ENCODE results near the gene UPF2. TPM values are rescaled to one million over a fixed set of nuclear protein-coding genes. Genes with fewer than 3 reads are reported as not detected.

Gene UPF2
- total and polyA plus RNA-seq, 2 of the 13 experiments (the other 11 are each of a cell fraction or from before 2014, with no cell fraction given): 6.2 to 14.5 TPM

- TF ChIP-seq, protein P1, sequence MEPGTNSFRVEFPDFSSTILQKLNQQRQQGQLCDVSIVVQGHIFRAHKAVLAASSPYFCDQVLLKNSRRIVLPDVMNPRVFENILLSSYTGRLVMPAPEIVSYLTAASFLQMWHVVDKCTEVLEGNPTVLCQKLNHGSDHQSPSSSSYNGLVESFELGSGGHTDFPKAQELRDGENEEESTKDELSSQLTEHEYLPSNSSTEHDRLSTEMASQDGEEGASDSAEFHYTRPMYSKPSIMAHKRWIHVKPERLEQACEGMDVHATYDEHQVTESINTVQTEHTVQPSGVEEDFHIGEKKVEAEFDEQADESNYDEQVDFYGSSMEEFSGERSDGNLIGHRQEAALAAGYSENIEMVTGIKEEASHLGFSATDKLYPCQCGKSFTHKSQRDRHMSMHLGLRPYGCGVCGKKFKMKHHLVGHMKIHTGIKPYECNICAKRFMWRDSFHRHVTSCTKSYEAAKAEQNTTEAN (CRISPR knock-in tag; conservative IDR thresholded peaks at IDR 0.05): no peak
- TF ChIP-seq HMGXB4 (CRISPR knock-in tag; IDR thresholded peaks at IDR 0.05; ENCODE audit: borderline replicate concordance in 1 of 2, low read depth in 1 of 2): peak in 1 of 2 experiments; percentile 75; a peak in 2 of 4 replicates
- TF ChIP-seq EZH2 (conservative IDR thresholded peaks at IDR 0.05; ENCODE audit: low read depth, low read length): no peak
- TF ChIP-seq CEBPG (CRISPR knock-in tag; IDR thresholded peaks at IDR 0.05): no peak; the same call in 1 of the 2 replicates
- TF ChIP-seq, protein P2, sequence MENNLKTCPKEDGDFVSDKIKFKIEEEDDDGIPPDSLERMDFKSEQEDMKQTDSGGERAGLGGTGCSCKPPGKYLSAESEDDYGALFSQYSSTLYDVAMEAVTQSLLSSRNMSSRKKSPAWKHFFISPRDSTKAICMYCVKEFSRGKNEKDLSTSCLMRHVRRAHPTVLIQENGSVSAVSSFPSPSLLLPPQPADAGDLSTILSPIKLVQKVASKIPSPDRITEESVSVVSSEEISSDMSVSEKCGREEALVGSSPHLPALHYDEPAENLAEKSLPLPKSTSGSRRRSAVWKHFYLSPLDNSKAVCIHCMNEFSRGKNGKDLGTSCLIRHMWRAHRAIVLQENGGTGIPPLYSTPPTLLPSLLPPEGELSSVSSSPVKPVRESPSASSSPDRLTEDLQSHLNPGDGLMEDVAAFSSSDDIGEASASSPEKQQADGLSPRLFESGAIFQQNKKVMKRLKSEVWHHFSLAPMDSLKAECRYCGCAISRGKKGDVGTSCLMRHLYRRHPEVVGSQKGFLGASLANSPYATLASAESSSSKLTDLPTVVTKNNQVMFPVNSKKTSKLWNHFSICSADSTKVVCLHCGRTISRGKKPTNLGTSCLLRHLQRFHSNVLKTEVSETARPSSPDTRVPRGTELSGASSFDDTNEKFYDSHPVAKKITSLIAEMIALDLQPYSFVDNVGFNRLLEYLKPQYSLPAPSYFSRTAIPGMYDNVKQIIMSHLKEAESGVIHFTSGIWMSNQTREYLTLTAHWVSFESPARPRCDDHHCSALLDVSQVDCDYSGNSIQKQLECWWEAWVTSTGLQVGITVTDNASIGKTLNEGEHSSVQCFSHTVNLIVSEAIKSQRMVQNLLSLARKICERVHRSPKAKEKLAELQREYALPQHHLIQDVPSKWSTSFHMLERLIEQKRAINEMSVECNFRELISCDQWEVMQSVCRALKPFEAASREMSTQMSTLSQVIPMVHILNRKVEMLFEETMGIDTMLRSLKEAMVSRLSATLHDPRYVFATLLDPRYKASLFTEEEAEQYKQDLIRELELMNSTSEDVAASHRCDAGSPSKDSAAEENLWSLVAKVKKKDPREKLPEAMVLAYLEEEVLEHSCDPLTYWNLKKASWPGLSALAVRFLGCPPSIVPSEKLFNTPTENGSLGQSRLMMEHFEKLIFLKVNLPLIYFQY (CRISPR knock-in tag; IDR thresholded peaks at IDR 0.05; ENCODE audit: borderline replicate concordance): no peak
- peak; percentile 52; the same call in 1 of the 2 replicates for TF ChIP-seq HMG20A (CRISPR knock-in tag; IDR thresholded peaks at IDR 0.05; ENCODE audit: borderline replicate concordance)
- TF ChIP-seq SRY (CRISPR knock-in tag; IDR thresholded peaks at IDR 0.05): no peak
- no peak for TF ChIP-seq SIN3B (IDR thresholded peaks at IDR 0.05; ENCODE audit: low read length)
- peak; percentile 44 for TF ChIP-seq IKZF4 (CRISPR knock-in tag; IDR thresholded peaks at IDR 0.05; ENCODE audit: borderline replicate concordance, low read depth, not compliant biosample characterization)
- no peak for TF ChIP-seq KAT8 (CRISPR knock-in tag; IDR thresholded peaks at IDR 0.05)
- no peak for TF ChIP-seq ZNF205 (CRISPR knock-in tag; IDR thresholded peaks at IDR 0.05)
- TF ChIP-seq ZMYM2 (CRISPR knock-in tag; IDR thresholded peaks at IDR 0.05): peak; percentile 47; the same call in 1 of the 2 replicates
- TF ChIP-seq RELA (CRISPR knock-in tag; IDR thresholded peaks at IDR 0.05): no peak
- TF ChIP-seq, protein P3, sequence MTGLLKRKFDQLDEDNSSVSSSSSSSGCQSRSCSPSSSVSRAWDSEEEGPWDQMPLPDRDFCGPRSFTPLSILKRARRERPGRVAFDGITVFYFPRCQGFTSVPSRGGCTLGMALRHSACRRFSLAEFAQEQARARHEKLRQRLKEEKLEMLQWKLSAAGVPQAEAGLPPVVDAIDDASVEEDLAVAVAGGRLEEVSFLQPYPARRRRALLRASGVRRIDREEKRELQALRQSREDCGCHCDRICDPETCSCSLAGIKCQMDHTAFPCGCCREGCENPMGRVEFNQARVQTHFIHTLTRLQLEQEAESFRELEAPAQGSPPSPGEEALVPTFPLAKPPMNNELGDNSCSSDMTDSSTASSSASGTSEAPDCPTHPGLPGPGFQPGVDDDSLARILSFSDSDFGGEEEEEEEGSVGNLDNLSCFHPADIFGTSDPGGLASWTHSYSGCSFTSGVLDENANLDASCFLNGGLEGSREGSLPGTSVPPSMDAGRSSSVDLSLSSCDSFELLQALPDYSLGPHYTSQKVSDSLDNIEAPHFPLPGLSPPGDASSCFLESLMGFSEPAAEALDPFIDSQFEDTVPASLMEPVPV (CRISPR knock-in tag; IDR thresholded peaks at IDR 0.05): no peak
- TF ChIP-seq, protein P4, sequence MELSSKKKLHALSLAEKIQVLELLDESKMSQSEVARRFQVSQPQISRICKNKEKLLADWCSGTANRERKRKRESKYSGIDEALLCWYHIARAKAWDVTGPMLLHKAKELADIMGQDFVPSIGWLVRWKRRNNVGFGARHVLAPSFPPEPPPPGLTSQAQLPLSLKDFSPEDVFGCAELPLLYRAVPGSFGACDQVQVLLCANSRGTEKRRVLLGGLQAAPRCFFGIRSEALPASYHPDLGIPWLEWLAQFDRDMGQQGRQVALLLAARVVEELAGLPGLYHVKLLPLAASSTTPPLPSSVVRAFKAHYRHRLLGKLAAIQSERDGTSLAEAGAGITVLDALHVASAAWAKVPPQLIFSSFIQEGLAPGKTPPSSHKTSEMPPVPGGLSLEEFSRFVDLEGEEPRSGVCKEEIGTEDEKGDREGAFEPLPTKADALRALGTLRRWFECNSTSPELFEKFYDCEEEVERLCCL (CRISPR knock-in tag; IDR thresholded peaks at IDR 0.05; ENCODE audit: borderline replicate concordance): no peak
- TF ChIP-seq, protein P5, sequence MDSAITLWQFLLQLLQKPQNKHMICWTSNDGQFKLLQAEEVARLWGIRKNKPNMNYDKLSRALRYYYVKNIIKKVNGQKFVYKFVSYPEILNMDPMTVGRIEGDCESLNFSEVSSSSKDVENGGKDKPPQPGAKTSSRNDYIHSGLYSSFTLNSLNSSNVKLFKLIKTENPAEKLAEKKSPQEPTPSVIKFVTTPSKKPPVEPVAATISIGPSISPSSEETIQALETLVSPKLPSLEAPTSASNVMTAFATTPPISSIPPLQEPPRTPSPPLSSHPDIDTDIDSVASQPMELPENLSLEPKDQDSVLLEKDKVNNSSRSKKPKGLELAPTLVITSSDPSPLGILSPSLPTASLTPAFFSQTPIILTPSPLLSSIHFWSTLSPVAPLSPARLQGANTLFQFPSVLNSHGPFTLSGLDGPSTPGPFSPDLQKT (CRISPR knock-in tag; IDR thresholded peaks at IDR 0.05; ENCODE audit: borderline replicate concordance): no peak
Observed at GRCh38 chr10:11881477-11882417, 160.9 kb downstream of the UPF2 start (continued).
